HG02642 (cell line): ENCODE data around the gene CEBPE.
A peak's percentile ranks its signal among the peaks of the same experiment; 100 is the strongest.

ENCODE experiments used
- ATAC-seq: cut with Tn5 transposase; IDR thresholded peaks from one replicate; pipeline ENCODE4 v1.9.1; 2021; ENCODE audit warnings: mild to moderate bottlenecking; ENCODE audit not compliant: unreplicated experiment, poor library complexity

Gene CEBPE

DNA sequence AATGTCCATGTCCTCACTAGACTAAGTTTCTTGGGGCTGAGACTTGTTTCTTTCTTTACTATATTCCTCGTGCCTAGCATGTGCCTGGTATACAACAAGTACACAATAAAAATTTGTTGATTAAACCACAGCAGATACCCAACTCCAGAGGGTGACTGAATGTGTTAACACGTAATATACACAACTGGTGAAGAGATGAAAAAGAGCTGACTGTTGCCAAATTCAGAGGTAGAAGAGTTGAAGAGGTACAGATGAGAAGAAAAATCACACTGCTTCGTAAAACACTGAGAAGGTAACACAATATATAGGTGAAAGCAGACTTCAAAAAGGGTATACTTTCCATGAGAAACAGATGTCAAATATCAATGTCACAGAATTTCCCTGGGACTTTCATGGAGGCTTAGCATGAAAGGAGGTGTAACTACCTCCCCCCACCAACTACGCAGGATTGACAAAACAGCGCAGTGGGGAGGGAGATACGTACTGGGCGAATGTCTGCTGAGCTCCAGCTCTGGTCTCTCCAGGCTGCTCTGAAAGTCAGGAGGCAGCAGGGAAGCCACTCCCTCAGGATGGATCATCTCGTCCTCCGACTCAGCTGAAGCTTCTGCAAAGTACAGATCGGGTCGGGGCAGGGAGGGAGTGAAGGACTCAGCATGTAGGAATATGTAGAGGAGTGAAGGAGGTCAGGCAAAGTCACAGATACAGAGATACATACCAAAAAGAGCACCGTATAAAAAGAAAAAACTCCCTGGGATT, 29.4 kb downstream of the CEBPE start:
- ATAC-seq, result no peak

DNA sequence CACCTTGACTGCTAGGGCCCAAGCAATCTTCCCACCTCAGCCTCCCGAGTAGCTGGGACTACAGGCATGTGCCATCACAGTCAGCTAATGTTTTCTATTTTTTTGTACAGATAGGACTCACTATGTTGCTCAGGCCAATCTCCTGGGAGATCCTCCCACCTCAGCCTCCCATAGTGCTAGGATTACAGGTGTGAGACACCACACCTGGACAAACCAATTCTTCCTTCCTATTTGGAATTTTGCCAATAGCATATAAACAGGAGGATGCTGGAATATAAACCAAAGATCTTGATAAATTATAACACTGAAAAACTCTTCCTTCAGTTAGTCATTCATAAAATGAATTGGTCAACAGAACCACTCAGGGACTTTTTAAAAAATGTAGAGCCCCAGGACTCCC, 32.5 kb downstream of the CEBPE start:
- no peak for ATAC-seq

DNA sequence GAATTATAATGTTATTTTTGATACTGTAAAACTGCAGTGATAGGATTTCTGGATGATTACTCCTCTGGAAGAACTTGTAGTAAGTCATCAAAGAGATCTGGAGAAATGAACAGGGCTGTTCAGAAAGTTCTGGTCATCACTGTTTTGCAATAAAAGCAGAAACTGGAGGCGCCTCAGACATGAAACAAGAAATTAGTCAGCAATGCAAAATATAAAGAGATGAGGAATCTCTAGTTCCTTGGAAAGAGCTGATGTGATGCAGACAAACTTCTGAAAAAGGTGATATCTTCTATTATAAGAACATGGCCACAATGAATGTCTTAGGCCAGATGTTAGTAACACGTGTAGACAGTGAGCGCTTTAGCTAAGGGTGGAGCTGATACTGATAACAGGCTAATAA, 33.6 kb downstream of the CEBPE start:
- no peak for ATAC-seq

DNA sequence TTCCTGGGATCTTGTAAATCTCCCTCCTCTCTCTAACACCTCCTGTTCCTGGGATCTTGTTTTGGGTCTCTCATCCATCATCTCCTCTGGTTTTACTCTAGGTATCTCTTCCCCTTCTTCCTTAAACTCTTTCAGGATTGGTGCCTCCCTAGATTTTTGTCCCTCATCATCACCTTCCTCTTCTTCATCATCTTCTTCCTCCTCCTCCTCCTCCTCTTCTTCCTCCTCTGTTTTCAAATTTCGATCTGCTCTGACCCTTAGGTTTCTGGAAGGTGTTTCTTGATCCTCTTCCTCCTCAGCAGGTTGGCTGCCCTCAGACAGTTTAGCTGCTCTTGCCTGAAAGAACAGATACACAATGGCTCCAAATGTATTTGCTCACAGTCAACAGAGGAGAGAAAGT, 38.6 kb downstream of the CEBPE start:
- ATAC-seq, result no peak

DNA sequence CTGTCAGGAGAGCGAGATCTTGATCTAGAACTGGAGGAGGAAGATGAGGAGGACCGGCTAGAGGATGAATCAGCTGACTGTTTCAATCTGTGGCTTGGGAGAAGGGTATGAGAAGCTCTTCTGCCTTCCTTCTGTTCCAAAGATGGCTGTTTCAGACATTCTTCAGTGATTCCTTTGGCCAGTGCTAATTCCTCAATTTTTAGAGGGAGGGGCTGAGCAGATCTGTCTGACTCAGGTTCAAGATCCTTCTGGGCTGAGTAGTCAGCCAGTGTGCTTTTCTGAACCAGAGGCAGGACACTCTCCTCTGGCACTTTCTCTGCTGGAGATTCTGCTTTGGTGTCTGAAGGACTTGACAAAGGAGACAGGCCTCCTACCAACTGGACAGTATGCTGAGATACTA, 39.3 kb downstream of the CEBPE start:
- ATAC-seq, result no peak

DNA sequence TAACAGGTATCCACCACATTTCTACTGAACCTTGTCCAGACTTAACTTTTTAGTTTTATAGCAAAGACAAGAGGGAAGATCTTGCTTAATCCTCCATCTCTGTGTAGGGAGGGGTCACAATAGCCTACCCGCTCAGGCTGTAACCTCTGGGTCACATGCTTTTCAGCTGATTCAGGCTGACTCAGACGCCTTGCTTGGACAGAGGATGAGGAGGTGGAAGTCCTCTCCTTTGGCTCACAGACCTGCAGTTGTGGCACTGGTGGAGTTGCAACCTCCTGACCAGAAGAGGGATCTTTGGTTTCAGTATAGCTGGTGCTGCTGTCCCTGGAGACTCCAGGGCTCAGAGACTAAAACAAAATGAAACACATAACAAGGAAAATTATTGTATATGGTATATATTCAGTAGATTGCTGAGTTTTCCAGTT, 40.4 kb downstream of the CEBPE start:
- no peak for ATAC-seq

DNA sequence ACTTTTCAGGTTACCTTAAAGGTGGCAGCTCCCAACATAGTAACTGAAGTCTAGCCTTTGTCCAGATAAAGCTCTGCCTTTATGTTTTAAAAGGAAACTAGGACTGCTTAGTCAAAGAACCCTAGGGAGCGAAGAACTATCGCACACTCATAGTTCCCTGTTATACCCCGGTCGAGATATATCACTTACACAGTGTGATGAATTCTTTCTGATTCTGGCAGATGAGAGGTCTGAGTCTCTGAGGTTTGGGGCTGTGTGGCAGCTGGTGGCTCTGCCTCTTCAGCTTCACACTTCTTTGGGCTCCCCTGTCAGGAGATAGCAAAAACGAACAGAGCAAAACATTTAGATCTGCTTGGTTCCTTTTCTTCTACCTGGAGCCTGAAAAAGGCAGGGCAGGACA, 41.1 kb downstream of the CEBPE start:
- no peak for ATAC-seq

DNA sequence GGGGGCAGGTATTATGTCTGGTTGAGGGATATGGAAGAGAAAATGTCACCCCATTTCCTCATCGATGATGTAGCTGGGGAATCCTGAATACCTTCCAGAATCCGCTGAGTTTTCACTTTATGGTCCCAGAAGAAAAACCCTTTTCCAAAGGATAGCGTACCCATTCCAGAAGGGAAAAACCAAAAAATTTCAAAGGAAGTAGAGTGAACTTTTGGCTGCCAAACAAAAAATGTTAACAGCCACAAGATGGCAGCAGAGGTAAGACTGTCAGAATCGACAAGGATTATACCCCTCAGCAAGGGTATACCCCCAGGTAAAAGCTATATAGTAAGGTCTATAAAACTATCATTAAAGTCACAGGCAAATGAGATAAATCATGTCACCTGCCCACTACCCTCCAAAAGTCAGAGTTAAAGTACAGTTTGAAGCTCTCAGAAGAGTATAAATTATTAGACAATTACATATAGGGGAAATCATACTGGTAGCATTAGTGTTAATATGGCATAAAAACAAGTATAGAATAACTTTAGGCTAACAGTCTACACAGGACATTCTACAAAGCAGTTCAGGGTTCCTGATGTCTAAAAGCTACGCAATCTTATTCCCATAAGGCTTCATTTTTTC, 42.2 kb downstream of the CEBPE start:
- no peak for ATAC-seq

DNA sequence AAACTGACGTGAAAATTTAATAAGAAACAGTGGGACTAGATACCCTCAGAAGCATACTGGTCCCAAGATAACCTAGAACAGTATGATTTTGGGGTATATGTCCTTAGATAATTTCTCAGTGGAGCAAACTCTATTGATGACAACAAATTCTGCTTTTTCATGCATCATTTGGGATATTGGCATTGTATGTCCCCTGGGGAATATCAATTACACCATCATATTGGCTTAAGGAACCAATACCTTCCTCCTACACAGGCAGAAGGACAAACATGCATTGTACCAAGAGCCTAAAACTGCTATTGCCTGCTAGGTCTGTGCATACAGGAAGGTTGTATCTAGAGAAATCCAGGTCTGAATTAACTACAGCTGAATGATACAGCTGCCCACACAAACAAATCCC, 44.1 kb downstream of the CEBPE start:
- no peak for ATAC-seq

DNA sequence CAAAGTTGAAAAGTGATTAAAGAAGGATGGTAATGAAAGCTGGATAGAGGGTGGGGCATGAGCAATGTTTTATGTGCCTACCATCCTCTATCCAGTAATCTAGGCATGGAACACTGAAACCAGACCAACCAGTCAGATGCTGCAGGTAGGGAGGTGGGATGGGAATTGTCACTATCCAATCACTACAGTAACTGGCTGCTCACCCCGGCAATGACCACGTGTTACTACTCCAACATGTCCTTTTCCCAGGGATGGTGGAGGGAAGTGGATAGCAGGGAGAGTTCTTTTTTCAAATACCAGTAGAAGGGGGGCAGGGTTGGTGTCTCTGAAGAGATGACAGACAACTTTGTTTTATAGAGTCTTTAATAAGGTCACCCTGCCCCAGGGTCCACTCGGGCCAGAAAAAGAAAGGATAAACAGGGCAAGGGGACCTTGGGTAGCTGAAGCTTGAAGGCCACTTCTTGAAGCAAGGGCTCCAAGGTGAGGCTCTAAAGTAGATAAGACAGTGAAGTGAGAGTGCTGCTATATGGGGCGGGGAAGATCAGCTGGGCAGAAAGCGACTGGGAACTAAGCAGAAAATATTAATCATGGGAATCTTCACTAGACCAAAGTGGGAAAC, 47.0 kb downstream of the CEBPE start:
- no peak for ATAC-seq

DNA sequence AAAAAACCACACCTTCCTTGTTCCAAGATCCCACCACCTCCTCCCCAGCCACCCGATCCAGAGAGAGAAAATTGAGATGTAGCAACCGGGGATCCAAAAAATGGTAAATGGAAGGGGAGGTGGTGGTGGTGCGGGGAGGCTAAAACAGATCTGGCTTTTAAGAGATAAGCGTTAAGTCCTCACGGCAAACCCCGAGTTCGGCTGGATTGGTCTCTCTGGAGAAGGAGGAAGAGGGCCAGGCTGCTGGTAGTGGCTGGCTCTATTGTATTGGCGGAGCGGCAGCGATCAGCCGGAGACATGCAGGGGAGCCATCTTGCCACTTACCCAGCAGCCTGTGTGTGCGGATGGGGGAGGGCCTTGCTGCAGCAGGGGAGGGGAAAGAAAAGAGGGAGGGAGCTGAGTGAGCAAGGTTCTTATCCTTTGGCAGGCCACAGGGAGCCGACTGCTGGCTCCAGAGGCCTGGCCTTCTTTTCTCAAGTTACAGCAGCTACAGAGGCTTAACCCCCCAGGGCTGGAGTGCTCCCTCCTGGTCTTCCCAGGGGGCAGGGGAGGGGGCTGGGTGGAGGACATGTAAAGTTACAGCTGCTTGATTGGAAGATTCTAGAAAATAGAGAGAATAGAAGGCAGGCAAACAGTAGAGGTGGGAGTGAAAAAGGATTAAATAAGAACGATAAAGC, 47.7 kb downstream of the CEBPE start:
- ATAC-seq, result peak; percentile 89

DNA sequence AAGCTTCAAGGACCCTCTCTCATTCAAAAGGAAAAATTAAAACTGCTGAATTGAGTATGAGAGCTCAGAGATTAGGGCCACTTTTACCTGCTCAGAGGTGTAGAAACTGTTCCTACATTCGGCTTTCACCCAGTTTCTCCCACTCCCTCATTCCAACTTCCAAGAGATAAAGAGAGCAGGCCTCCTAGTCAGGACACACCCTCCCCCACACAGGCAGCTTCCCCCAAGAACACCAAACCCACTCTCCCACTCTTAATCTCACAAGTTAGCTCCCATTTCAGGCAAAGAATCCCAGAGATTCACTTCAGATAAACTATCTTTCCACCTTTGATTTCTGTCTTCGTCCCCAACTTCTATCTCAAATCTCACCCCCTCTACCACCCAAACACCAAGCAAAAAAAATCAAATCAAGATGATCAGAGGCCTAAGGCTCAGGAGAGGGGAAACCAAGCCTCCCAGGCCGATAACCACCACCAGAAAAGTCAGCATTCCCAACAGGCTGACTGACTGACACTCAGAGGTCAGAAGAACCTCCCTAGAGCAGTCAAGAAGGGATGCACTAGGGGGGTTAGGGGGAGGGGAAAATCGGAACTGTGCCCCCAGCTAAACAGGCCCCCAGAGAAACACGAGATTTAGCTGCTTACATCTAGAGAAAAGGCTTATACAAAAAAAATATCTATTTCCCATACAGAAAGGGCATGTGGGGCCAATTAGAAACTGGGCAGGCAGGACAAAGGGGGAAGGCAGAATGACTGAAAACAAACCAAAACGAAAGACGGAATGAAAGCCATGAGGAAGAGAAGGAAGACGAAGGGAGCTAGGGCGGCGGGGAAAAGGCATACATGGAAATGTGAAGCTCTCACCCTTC, 48.6 kb downstream of the CEBPE start:
- ATAC-seq, result no peak

DNA sequence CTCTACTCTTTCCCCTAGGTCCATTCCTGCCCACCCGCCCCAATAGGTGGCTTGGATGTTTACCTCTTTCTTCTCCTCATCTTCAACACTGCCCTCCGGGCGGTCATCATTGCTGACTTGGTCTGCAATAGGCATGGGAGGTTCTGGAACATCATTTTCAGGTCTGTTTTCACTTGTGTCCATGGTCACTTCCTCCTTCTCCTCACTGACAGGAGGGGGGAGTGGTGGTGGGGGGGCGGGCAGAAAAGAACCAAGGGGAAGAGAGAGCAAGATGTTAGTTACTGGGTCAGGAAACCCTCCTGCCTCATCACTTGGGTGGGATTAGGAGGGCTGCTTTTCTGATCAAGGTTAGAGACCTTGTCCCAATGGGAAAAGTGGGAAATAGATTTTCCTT, 49.6 kb downstream of the CEBPE start:
- no peak for ATAC-seq

DNA sequence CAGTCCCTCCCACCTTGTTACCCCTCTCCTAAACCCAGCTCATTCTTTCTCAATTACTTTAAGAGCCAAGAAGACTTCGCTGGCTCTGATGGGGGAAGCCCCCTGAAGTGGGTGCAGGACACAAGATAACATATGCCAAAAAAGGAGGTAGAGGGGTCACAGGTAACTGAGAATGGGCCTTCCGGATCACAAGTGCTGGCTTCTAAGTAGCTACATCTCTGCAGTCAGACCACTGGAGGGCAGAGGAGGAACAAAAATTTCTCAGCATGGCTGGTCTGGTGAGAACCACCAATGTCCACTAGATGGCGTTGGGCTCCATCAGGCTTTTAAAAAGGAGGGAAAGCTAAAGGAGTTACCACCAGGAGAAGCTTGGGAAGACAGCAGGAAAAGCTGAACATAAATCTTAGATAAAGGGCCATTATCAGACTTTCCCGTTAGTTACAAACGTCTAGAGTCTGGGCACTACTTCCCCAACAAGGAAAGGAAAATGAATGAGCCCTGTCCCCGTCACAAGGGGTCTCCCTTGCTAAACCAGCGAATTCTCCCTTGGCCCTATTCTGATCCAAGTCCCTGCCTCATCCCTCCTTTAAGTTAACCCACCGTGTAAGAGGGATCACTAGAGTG, 50.2 kb downstream of the CEBPE start:
- peak; percentile 57 for ATAC-seq

DNA sequence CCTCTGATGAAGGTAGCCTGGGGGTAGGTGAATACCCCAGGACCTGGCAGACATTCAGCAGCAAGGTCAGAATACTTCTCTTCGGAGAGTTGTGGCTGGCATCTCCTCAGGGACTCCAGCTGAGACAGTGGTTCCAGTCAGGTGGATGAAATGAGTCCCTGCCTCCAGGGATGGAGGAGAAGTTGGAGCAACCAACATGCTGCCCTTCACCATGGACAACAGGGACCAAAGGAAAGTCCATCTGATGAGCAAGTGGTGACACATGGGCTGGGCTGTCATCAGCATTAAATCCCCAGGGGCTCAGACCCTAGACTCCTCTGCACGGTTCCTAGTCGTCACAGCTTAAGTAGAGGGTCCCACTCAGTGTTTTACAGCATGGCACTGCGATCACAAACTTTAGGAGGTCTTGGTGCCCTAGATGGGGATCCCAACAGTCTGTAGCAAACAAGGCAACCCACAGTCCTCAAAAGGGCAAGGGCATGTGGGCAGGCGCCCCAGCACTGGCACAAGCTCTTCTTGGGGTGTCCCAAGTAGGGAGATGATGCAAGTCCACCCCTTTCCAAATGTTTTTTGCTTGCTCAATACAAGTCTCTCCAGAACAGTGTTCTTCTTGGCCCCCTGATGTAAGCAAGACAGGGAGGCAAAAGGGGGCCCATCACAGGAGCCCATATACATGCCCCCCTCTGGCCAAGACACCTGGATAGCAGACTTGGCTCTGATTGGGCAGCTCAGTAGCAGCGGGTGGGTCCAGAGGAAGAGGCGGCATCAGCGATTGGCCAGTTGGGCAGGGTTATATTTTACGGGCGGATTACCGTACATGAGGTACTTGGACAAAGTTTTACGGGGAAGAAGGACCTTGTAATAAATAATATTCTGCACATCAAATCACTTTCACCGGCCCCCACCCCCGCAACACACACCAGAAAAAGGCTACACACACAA, 50.9 kb downstream of the CEBPE start:
- no peak for ATAC-seq
